GM12878 (cell line): ENCODE data around the gene TRIM42.

Source experiments
- CHD2 ChIP-seq: IDR thresholded peaks from 2 replicates; pipeline ENCODE4 v1.6.1; 2011; ENCODE audit warnings: low read depth, low read length, improper control_type of control experiment, borderline replicate concordance
- EZH2 ChIP-seq: IDR thresholded peaks from 2 replicates; pipeline ENCODE4 v1.6.1; 2012; ENCODE audit warnings: low read depth, mild to moderate bottlenecking, control low read depth, inconsistent platforms, low read length, borderline replicate concordance; ENCODE audit not compliant: control insufficient read depth
- TF ChIP-seq, protein P1 (sequence below), 3 experiments: IDR thresholded peaks in 2 of 3; conservative IDR thresholded peaks in 1 of 3; 2 replicates each; pipeline ENCODE4 v1.5.1; 2011; ENCODE audit warnings: low read depth in 3 of 3, low read length in 3 of 3, mild to moderate bottlenecking in 3 of 3, control low read depth in 2 of 3, moderate library complexity in 2 of 3, inconsistent platforms in 1 of 3, mixed read lengths in 1 of 3; ENCODE audit not compliant: control insufficient read depth in 2 of 3, insufficient read depth in 1 of 3; ENCODE audit errors: extremely low read depth in 1 of 3
- TF ChIP-seq, protein P2 (sequence below): IDR thresholded peaks from 2 replicates; pipeline ENCODE4 v1.6.1; 2011; ENCODE audit warnings: mild to moderate bottlenecking, low read depth, low read length, moderate library complexity; ENCODE audit not compliant: insufficient replicate concordance

DNA sequence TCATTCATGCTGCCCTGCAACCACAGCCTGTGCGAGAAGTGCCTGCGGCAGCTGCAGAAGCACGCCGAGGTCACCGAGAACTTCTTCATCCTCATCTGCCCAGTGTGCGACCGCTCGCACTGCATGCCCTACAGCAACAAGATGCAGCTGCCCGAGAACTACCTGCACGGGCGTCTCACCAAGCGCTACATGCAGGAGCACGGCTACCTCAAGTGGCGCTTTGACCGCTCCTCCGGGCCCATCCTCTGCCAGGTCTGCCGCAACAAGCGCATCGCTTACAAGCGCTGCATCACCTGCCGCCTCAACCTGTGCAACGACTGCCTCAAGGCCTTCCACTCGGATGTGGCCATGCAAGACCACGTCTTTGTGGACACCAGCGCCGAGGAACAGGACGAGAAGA lies 4.7 kb downstream of the TRIM42 start:
- TF ChIP-seq, protein P1, sequence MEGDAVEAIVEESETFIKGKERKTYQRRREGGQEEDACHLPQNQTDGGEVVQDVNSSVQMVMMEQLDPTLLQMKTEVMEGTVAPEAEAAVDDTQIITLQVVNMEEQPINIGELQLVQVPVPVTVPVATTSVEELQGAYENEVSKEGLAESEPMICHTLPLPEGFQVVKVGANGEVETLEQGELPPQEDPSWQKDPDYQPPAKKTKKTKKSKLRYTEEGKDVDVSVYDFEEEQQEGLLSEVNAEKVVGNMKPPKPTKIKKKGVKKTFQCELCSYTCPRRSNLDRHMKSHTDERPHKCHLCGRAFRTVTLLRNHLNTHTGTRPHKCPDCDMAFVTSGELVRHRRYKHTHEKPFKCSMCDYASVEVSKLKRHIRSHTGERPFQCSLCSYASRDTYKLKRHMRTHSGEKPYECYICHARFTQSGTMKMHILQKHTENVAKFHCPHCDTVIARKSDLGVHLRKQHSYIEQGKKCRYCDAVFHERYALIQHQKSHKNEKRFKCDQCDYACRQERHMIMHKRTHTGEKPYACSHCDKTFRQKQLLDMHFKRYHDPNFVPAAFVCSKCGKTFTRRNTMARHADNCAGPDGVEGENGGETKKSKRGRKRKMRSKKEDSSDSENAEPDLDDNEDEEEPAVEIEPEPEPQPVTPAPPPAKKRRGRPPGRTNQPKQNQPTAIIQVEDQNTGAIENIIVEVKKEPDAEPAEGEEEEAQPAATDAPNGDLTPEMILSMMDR (IDR thresholded peaks at IDR 0.05 in 2 of 3, conservative IDR thresholded peaks at IDR 0.05 in 1 of 3; ENCODE audit: control insufficient read depth in 2 of 3, extremely low read depth in 1 of 3, insufficient read depth in 1 of 3, low read depth in 3 of 3, low read length in 3 of 3), result no peak
- TF ChIP-seq CHD2 (no peak), EZH2 (no peak)
- TF ChIP-seq, protein P2, sequence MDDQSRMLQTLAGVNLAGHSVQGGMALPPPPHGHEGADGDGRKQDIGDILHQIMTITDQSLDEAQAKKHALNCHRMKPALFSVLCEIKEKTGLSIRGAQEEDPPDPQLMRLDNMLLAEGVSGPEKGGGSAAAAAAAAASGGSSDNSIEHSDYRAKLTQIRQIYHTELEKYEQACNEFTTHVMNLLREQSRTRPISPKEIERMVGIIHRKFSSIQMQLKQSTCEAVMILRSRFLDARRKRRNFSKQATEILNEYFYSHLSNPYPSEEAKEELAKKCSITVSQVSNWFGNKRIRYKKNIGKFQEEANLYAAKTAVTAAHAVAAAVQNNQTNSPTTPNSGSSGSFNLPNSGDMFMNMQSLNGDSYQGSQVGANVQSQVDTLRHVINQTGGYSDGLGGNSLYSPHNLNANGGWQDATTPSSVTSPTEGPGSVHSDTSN, result no peak
